ENCODE data around the gene WWOX. TPM values are rescaled to one million over a fixed set of nuclear protein-coding genes. Genes with fewer than 3 reads are reported as not detected.

WWOX gene
- total and polyA plus RNA-seq, 4 experiments from 2014 or later = 10.4 to 23.1 (median 17.5) TPM

- ChIA-PET POLR2A (ENCODE audit: partially characterized antibody) (no interaction called here), CTCF (ENCODE audit: partially characterized antibody) (no interaction called here)
- Histone ChIP-seq H3K9me3 (ENCODE audit: control insufficient read depth in 1 of 2, low read length in 2 of 2) (no peaks in the 10 kb centered on the region), H3K4me1 (ENCODE audit: insufficient read depth, low read length) (no peaks in the 10 kb centered on the region), H3K27ac (ENCODE audit: low read depth, low read length) (no peak overlapping the region), H3K27me3 (ENCODE audit: insufficient read depth, low read length) (no peaks in the 10 kb centered on the region), H3K4me3 (ENCODE audit: low read length in 2 of 2) (no peak overlapping the region), H3K36me3 (ENCODE audit: insufficient read depth, low read length) (no peaks in the 10 kb centered on the region)
- H3K27ac Mint-ChIP-seq = no peak overlapping the region
- intact Hi-C loops (cut with micrococcal nuclease) = no loop called here
- H3K4me1 Mint-ChIP-seq = no peaks in the 10 kb centered on the region
- peaks cover 0 to 1% (median 0%) of the 10 kb centered on the region in 8 donors for H3K9me3 Mint-ChIP-seq
- no peak for DNase-seq
- H3K36me3 Mint-ChIP-seq = peaks cover 7 to 20% of the 10 kb centered on the region in 2 donors
- no peak overlapping the region for H3K4me3 Mint-ChIP-seq
- no peaks in the 10 kb centered on the region for H3K27me3 Mint-ChIP-seq
These were observed 80.2 kb downstream of the WWOX start for GRCh38 chr16:78179666-78180065.

GRCh38 chr16:78180349-78180748, 80.9 kb downstream of the WWOX start:
- Mint-ChIP-seq H3K9me3 (peaks cover 0 to 1% (median 0%) of the 10 kb centered on the region in 8 donors), H3K27ac (no peak overlapping the region), H3K27me3 (no peaks in the 10 kb centered on the region), H3K4me3 (no peak overlapping the region), H3K36me3 (peaks cover 6 to 16% of the 10 kb centered on the region in 2 donors), H3K4me1 (no peaks in the 10 kb centered on the region)
- no peaks in the 10 kb centered on the region for H3K27me3 ChIP-seq (ENCODE audit: insufficient read depth, low read length)
- H3K27ac ChIP-seq (ENCODE audit: low read depth, low read length) = no peak overlapping the region
- POLR2A ChIA-PET (ENCODE audit: partially characterized antibody) = no interaction called here
- DNase-seq = no peak
- intact Hi-C loops (cut with micrococcal nuclease) = no loop called here
- no peaks in the 10 kb centered on the region for H3K9me3 ChIP-seq (ENCODE audit: control insufficient read depth in 1 of 2, low read length in 2 of 2)
- no peaks in the 10 kb centered on the region for H3K36me3 ChIP-seq (ENCODE audit: insufficient read depth, low read length)
- no peak overlapping the region for H3K4me3 ChIP-seq (ENCODE audit: low read length in 2 of 2)
- CTCF ChIA-PET (ENCODE audit: partially characterized antibody) = no interaction called here
- no peaks in the 10 kb centered on the region for H3K4me1 ChIP-seq (ENCODE audit: insufficient read depth, low read length)

DNA sequence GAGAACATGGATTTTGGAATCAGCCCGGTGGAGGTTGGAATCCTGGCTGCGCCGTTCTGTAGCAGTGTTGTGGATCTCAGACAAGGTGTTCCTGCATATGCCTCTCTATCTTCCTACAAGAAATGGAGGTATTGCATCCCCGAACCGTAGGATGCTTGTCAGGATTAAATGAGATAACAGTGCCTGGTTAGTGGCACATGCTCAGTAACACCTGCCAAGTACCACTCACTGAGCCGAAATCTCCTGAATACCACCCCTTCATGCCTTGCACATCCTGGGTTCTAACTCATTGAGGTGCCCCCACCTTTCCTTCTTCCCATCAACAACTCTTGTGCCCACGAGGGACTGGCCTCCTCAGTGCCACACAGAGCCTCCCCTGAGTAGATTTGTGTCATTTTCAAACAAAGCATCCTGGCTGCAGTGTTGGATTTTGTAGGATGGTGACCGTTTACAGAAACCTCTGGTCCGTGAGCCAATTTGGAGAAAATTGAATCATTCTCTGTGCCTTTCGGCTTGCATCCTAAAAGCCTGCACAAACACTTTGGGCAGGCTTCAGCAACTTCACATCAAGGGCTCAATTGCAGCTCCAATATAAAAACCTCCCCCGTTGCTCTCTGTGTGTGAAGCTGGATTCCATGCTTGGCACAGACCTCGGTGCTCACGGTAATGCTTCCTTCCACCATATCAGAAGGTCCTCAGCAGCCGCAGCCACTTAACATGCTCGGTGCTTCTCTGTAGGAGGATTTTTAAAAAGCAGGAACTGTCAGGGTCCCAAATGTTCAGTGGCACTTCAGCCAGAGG, 84.2 kb downstream of the WWOX start:
- H3K9me3 ChIP-seq (ENCODE audit: control insufficient read depth in 1 of 2, low read length in 2 of 2) = no peaks in the 10 kb centered on the region
- H3K4me3 ChIP-seq (ENCODE audit: low read length in 2 of 2) = no peak overlapping the region
- Mint-ChIP-seq H3K4me3 (no peak overlapping the region), H3K27me3 (no peaks in the 10 kb centered on the region), H3K4me1 (no peaks in the 10 kb centered on the region), H3K9me3 (peaks cover 0 to 1% (median 0%) of the 10 kb centered on the region in 8 donors), H3K27ac (no peak overlapping the region), H3K36me3 (no peaks in the 10 kb centered on the region)
- intact Hi-C loops (cut with micrococcal nuclease) = no loop called here
- H3K36me3 ChIP-seq (ENCODE audit: insufficient read depth, low read length) = no peaks in the 10 kb centered on the region
- POLR2A ChIA-PET (ENCODE audit: partially characterized antibody) = no interaction called here
- H3K4me1 ChIP-seq (ENCODE audit: insufficient read depth, low read length) = no peaks in the 10 kb centered on the region
- DNase-seq = no peak
- H3K27ac ChIP-seq (ENCODE audit: low read depth, low read length) = no peak overlapping the region
- CTCF ChIA-PET (ENCODE audit: partially characterized antibody) = no interaction called here
- no peaks in the 10 kb centered on the region for H3K27me3 ChIP-seq (ENCODE audit: insufficient read depth, low read length)

DNA sequence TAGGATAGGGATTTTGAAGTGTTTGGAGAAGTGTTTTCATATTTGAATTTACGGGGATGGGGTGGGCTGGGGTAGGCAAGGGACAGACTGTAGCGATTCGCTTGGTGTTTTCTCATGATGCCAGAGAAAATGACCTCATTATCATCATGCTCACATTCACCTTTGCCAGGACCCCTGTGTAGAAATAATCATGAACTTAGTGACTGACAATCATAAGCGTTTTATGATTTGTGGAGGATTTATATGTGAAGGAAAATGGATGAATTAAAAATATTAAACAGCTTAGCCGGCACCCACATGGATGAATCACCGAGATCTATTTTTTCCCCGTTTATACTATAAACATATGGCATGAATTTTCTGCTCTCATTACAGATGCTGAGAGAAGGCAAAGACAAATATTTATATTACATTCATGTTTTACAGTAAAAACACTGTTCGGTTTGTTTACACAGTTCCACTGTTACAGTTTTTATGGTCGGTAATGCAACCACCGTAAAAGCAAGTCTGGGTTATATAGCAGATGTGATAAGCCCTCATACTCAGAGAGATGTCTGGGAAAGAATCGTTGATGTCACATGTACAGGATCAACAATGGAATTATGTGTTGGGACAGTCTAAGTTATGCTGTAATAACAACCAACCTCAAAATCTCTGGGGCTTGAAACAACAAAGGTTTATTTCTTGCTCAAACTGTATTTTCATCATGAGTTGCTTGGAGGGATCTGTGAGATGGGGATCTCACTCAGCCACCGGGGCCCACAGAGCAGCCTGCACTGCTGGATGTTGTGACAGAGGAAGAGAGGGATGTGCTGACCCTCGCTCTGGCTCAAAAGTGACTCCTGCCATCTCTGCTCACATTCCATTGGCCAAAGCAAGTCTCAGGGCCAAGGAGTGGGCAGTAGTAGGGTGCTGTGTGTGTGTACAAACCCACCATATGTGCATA, 85.1 kb downstream of the WWOX start:
- intact Hi-C loops (cut with micrococcal nuclease) = no loop called here

GRCh38 chr16:78189121-78189520, 89.7 kb downstream of the WWOX start:
- POLR2A ChIA-PET (ENCODE audit: partially characterized antibody) = no interaction called here
- Mint-ChIP-seq H3K27ac (no peak overlapping the region), H3K9me3 (peaks cover 0 to 10% (median 0%) of the 10 kb centered on the region in 8 donors), H3K36me3 (peaks cover 3 to 4% of the 10 kb centered on the region in 2 donors), H3K27me3 (no peaks in the 10 kb centered on the region), H3K4me1 (peaks cover 0 to 2% (median 0%) of the 10 kb centered on the region in 4 donors), H3K4me3 (no peak overlapping the region)
- H3K4me1 ChIP-seq (ENCODE audit: insufficient read depth, low read length) = no peaks in the 10 kb centered on the region
- H3K27ac ChIP-seq (ENCODE audit: low read depth, low read length) = no peak overlapping the region
- H3K27me3 ChIP-seq (ENCODE audit: insufficient read depth, low read length) = no peaks in the 10 kb centered on the region
- no peaks in the 10 kb centered on the region for H3K9me3 ChIP-seq (ENCODE audit: control insufficient read depth in 1 of 2, low read length in 2 of 2)
- intact Hi-C loops (cut with micrococcal nuclease) = no loop called here
- no peak overlapping the region for H3K4me3 ChIP-seq (ENCODE audit: low read length in 2 of 2)
- no peaks in the 10 kb centered on the region for H3K36me3 ChIP-seq (ENCODE audit: insufficient read depth, low read length)
- DNase-seq = no peak
- CTCF ChIA-PET (ENCODE audit: partially characterized antibody) = no interaction called here

More for the DNA sequence above, 85.1 kb downstream of the WWOX start:
- no peak overlapping the region for H3K4me3 Mint-ChIP-seq
- no peaks in the 10 kb centered on the region for H3K4me1 Mint-ChIP-seq
- Histone ChIP-seq H3K36me3 (ENCODE audit: insufficient read depth, low read length) (no peaks in the 10 kb centered on the region), H3K27ac (ENCODE audit: low read depth, low read length) (no peak overlapping the region), H3K27me3 (ENCODE audit: insufficient read depth, low read length) (no peaks in the 10 kb centered on the region), H3K9me3 (ENCODE audit: control insufficient read depth in 1 of 2, low read length in 2 of 2) (no peaks in the 10 kb centered on the region), H3K4me3 (ENCODE audit: low read length in 2 of 2) (no peak overlapping the region), H3K4me1 (ENCODE audit: insufficient read depth, low read length) (no peaks in the 10 kb centered on the region)
- H3K9me3 Mint-ChIP-seq = peaks cover 0 to 2% (median 0%) of the 10 kb centered on the region in 8 donors
- ChIA-PET CTCF (ENCODE audit: partially characterized antibody) (interaction anchor here (1.4 kb wide), 1 partner anchor 28 kb away, joined by 4 read pairs; no protein-coding TSS in a partner anchor), POLR2A (ENCODE audit: partially characterized antibody) (no interaction called here)
- no peaks in the 10 kb centered on the region for H3K36me3 Mint-ChIP-seq
- no peak for DNase-seq
- H3K27ac Mint-ChIP-seq = no peak overlapping the region
- H3K27me3 Mint-ChIP-seq = no peaks in the 10 kb centered on the region

GRCh38 chr16:78192734-78193488, 93.5 kb downstream of the WWOX start:
- Histone ChIP-seq H3K27me3 (ENCODE audit: insufficient read depth, low read length) (no peaks in the 10 kb centered on the region), H3K9me3 (ENCODE audit: control insufficient read depth in 1 of 2, low read length in 2 of 2) (no peaks in the 10 kb centered on the region), H3K4me1 (ENCODE audit: insufficient read depth, low read length) (no peaks in the 10 kb centered on the region), H3K36me3 (ENCODE audit: insufficient read depth, low read length) (no peaks in the 10 kb centered on the region), H3K4me3 (ENCODE audit: low read length in 2 of 2) (no peak overlapping the region), H3K27ac (ENCODE audit: low read depth, low read length) (no peak overlapping the region)
- Mint-ChIP-seq H3K36me3 (peaks cover 3 to 4% of the 10 kb centered on the region in 2 donors), H3K27me3 (no peaks in the 10 kb centered on the region), H3K4me3 (no peak overlapping the region), H3K4me1 (peaks cover 0 to 2% (median 0%) of the 10 kb centered on the region in 4 donors), H3K27ac (peak overlapping the region in 1 of 7 donors; percentile 7), H3K9me3 (peaks cover 0 to 10% (median 0%) of the 10 kb centered on the region in 8 donors)
- CTCF ChIA-PET (ENCODE audit: partially characterized antibody) = interaction anchor here (0.6 kb wide), 1 partner anchor 44 kb away, joined by 3 read pairs; no protein-coding TSS in a partner anchor
- POLR2A ChIA-PET (ENCODE audit: partially characterized antibody) = no interaction called here
- DNase-seq = no peak
- intact Hi-C loops (cut with micrococcal nuclease) = no loop called here
